Measurements from ENCODE around the gene PCP2. TPM values are rescaled to one million over a fixed set of nuclear protein-coding genes. Genes with fewer than 3 reads are reported as not detected.

Gene PCP2
- total and polyA plus RNA-seq, 2 experiments from 2014 or later, result 0.60 TPM; not detected in 1

- H2AFZ ChIP-seq, result peak within 1 kb of the TSS; percentile 100
- peak; percentile 95 for DNase-seq (ENCODE audit: low spot score)
- H3K9me3 ChIP-seq (ENCODE audit: low read depth), result no peaks in the 10 kb centered on the region
- no peaks in the 10 kb centered on the region for H4K20me1 ChIP-seq (ENCODE audit: insufficient read depth, poor library complexity, severe bottlenecking)
- H3K27me3 ChIP-seq, result peaks cover 5% of the 10 kb centered on the region
- 1% methylated on average over 49 of the region's 79 CpGs for WGBS (ENCODE audit: low lambda C conversion rate, missing lambda C conversion rate)
- H3K27ac ChIP-seq, result peak within 1 kb of the TSS; percentile 66
- H3K4me2 ChIP-seq, result peak within 1 kb of the TSS; percentile 99
- no peaks in the 10 kb centered on the region for H3K36me3 ChIP-seq (replicated peaks; ENCODE audit: insufficient read depth, low read depth)
- no peak for TF ChIP-seq EZH2 (IDR thresholded peaks at IDR 0.05; ENCODE audit: borderline replicate concordance)
- peak; percentile 87 for TF ChIP-seq CTCF (IDR thresholded peaks at IDR 0.05; ENCODE audit: poor library complexity)
- no peak for TF ChIP-seq EZH2phosphoT487 (IDR thresholded peaks at IDR 0.05; ENCODE audit: low read depth, severe bottlenecking, unreplicated experiment)
- peak within 1 kb of the TSS; percentile 92 for H3K4me3 ChIP-seq
- no peaks in the 10 kb centered on the region for H3K4me1 ChIP-seq (ENCODE audit: insufficient read depth)
- no peaks in the 10 kb centered on the region for H3K9me2 ChIP-seq (replicated peaks; ENCODE audit: insufficient read depth)
- H3K79me2 ChIP-seq, result peaks cover 14% of the 10 kb centered on the region
These were observed 47.3 kb upstream of the PCP2 start, which contains the start of gene TRAPPC5 for GRCh38 chr19:7680606-7681339. TSS of gene TRAPPC5 (plus strand) at chr19:7680833. CDS start at chr19:7682254, 1,421 bp downstream.

DNA sequence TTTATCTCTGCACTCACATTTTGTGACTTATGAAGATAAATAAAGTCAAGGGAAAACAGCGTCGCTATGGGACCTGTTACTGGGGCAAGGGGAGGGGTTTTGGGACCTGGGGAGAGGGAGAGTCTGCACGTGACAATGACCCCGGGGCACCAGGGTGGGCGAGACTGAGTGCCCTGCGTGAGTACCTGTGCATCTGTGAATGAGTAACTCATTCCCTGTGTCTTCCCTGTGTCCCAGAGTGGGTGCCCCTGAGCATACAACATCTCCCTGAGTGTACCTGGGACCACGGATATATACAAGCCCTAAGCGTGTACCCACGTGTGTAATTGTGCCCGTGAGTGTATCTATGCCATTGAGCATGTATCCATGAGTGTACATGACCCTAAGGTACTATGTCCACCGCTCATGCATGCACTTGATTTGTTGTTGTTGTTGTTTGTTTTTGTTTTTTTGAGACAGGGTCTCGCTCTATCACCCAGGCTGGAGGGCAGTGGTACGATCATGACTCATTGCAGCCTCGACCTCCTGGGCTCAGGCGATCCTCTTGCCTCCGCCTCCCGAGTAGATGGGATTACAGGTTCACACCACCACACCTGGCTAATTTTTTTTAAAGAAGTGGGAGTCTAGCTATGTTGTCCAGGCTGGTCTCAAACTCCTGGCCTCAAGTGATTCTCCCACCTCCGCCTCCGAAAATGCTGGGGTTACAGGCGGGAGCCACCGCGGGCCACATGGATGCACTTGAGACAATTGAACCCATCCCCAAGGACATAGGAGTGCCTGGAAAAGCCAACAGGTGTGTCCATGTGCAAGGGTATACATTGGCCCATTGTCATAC lies 46.5 kb upstream of the PCP2 start:
- DNase-seq (ENCODE audit: low spot score), result no peak
- H3K79me2 ChIP-seq, result peaks cover 14% of the 10 kb centered on the region
- H3K4me2 ChIP-seq, result peak overlapping the region; percentile 86
- no peak overlapping the region for H3K4me3 ChIP-seq
- WGBS (ENCODE audit: low lambda C conversion rate, missing lambda C conversion rate), result 57% methylated on average over 22 of the region's 22 CpGs
- no peaks in the 10 kb centered on the region for H4K20me1 ChIP-seq (ENCODE audit: insufficient read depth, poor library complexity, severe bottlenecking)
- no peaks in the 10 kb centered on the region for H3K9me3 ChIP-seq (ENCODE audit: low read depth)
- TF ChIP-seq CTCF (IDR thresholded peaks at IDR 0.05; ENCODE audit: poor library complexity), result no peak
- peak overlapping the region; percentile 91 for H2AFZ ChIP-seq
- H3K27ac ChIP-seq, result no peak overlapping the region
- H3K36me3 ChIP-seq (replicated peaks; ENCODE audit: insufficient read depth, low read depth), result no peaks in the 10 kb centered on the region
- H3K4me1 ChIP-seq (ENCODE audit: insufficient read depth), result no peaks in the 10 kb centered on the region
- peaks cover 5% of the 10 kb centered on the region for H3K27me3 ChIP-seq
- H3K9me2 ChIP-seq (replicated peaks; ENCODE audit: insufficient read depth), result no peaks in the 10 kb centered on the region

DNA sequence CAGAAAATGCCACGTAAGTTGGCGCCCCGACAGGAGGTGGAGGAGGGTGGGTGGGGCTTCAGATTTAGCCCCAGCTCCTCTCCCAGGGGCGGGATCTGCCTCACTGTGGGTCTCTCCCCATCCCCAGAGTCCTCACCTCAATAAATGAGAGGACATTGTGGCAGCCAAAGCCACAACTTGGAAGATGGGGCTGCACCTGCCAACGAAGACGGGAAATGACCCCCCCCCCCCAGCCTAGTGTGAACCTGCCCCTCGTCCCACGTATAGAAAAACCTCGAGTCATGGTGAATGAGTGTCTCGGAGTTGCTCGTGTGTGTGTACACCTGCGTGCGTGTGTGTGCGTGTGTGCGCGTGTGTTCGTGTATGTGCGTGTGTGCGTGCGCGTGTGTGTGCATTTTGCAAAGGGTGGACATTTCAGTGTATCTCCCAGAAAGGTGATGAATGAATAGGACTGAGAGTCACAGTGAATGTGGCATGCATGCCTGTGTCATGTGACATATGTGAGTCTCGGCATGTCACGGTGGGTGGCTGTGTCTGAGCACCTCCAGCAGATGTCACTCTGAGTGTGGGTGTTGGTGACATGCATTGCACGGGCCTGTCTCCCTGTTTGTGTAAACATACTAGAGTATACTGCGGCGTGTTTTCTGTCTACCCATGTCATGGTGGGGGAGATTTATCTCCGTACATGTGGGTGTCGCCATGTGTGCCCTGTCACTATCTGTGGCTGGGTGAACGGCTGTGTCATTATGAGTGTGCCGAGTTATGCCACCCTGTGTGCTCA lies 45.6 kb upstream of the PCP2 start:
- 75% methylated on average over 30 of the region's 30 CpGs for WGBS (ENCODE audit: low lambda C conversion rate, missing lambda C conversion rate)
- no peak overlapping the region for H2AFZ ChIP-seq
- H3K36me3 ChIP-seq (replicated peaks; ENCODE audit: insufficient read depth, low read depth), result no peaks in the 10 kb centered on the region
- H3K27ac ChIP-seq, result no peak overlapping the region
- H3K79me2 ChIP-seq, result peaks cover 14% of the 10 kb centered on the region
- H3K27me3 ChIP-seq, result peaks cover 5% of the 10 kb centered on the region
- H3K9me2 ChIP-seq (replicated peaks; ENCODE audit: insufficient read depth), result no peaks in the 10 kb centered on the region
- H4K20me1 ChIP-seq (ENCODE audit: insufficient read depth, poor library complexity, severe bottlenecking), result no peaks in the 10 kb centered on the region
- no peak overlapping the region for H3K4me3 ChIP-seq
- TF ChIP-seq EZH2 (IDR thresholded peaks at IDR 0.05; ENCODE audit: borderline replicate concordance) (no peak), EZH2phosphoT487 (IDR thresholded peaks at IDR 0.05; ENCODE audit: low read depth, severe bottlenecking, unreplicated experiment) (no peak), CTCF (IDR thresholded peaks at IDR 0.05; ENCODE audit: poor library complexity) (no peak)
- H3K4me2 ChIP-seq, result no peak overlapping the region
- no peak for DNase-seq (ENCODE audit: low spot score)
- H3K4me1 ChIP-seq (ENCODE audit: insufficient read depth), result no peaks in the 10 kb centered on the region
- H3K9me3 ChIP-seq (ENCODE audit: low read depth), result no peaks in the 10 kb centered on the region
